ENCODE measurements around the gene ZFHX3.

Gene ZFHX3

DNA sequence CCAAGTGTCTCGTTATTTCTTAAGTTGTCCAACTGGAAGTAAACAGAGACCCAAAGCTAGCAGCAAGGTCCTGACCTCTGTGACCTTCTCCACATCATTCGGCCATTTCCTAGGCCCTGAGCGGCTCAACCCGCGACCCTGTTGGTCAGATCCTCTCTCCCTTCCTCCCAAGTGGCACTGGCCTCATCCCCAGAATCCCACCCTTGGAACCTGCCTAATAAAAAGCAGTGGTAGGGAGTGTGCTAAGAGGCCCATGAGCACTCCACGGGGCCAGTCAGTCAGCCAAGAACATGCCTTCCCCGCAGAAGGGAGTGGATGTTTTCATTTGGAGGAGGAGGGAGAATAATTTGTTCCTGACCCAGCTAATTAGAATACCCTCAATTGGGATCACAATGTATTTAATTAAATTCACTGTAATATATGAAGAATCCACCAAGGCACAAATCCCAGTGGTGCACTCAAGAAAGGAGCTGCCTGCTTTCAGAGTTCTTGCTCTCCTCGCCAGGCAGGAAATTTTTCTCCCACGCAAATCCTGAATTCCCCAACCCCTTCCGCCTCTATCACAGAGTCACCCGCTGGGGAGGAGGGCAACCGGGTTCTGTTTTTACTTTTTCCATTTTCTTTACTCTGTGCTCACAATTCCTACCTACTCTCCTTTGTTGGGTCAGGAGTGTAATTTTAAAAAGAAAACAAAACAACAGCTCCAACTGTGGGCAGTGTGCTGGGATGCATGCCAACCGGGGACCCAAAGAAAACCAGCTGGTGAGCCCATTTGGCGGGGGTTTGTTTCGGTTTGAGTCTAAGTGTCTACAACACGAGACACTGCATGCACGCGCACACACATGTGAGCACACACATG is 153.4 kb downstream of the ZFHX3 start:
- peak; percentile 47 for DNase-seq (ENCODE audit: low read depth)
- TF ChIP-seq, protein P1, sequence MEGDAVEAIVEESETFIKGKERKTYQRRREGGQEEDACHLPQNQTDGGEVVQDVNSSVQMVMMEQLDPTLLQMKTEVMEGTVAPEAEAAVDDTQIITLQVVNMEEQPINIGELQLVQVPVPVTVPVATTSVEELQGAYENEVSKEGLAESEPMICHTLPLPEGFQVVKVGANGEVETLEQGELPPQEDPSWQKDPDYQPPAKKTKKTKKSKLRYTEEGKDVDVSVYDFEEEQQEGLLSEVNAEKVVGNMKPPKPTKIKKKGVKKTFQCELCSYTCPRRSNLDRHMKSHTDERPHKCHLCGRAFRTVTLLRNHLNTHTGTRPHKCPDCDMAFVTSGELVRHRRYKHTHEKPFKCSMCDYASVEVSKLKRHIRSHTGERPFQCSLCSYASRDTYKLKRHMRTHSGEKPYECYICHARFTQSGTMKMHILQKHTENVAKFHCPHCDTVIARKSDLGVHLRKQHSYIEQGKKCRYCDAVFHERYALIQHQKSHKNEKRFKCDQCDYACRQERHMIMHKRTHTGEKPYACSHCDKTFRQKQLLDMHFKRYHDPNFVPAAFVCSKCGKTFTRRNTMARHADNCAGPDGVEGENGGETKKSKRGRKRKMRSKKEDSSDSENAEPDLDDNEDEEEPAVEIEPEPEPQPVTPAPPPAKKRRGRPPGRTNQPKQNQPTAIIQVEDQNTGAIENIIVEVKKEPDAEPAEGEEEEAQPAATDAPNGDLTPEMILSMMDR (conservative IDR thresholded peaks at IDR 0.05; ENCODE audit: control insufficient read depth, insufficient read depth, low read depth, low read length) = no peak
- H3K4me3 ChIP-seq (ENCODE audit: control insufficient read depth, low read depth, low read length) = no peak overlapping the region

DNA sequence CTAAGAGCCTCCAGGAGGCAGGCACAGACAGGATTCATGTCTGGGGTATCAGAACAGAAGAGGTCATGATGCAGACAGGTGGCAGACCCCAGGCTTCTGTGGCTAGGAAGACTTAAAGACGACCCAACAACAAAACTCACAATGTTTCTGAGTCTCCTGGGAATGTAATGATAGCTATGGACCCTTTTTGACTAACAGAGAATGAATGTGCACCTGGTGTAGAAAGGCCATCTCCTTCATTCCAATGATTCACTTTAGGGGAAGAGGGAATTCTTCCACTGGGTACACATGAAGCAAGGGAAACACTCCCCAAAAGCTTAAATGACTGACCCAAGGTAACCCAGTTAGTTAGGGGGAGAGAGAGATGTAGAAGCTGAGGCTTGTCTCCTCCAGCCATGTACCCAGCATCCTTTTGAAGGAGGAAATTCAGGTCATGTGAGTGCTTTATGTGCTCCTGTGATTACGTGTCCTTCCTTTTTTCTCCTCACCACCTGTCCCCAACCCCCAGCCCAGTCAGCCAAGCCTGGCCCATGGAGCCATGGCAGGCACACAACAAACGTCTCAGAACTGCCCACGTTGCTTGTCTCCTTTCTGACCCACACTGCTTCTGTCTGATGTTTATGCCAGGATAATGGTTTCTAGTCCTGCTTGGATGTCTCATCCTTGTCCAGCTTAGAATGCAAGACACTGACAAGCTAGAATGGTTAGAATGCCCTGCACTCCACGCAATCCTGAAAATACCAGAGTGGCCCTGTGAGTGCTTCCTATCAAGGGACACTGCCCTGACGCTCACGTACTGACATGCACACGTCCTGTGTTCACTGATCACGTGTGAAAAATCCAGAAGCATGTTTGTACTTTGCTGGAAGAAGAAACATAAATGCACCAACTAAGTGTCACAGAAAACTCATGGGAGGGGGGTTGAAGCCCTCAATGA is 156.4 kb downstream of the ZFHX3 start:
- H3K4me3 ChIP-seq (ENCODE audit: control insufficient read depth, low read depth, low read length) = no peak overlapping the region
- DNase-seq (ENCODE audit: low read depth) = no peak
- TF ChIP-seq, protein P1 (conservative IDR thresholded peaks at IDR 0.05; ENCODE audit: control insufficient read depth, insufficient read depth, low read depth, low read length) = no peak

DNA sequence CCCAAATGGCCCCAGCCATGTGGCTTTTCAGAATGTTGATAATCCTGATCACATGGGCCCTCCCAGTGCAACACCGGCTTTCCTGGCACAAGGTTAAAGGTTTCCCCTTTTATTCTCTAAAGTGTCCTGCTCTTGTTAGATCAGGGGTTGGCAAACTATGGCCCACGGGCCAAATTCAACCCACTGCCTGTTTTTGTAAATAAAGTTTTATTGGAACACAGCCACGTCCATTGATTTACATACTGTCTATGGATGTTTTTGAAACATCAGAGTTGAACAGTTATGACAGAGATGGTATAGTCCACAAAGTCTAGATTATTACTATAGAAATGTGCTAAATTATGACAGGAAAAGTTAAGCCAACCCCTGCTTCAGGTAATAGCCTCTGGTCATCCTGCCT is 157.3 kb downstream of the ZFHX3 start:
- DNase-seq (ENCODE audit: low read depth) = no peak
- H3K4me3 ChIP-seq (ENCODE audit: control insufficient read depth, low read depth, low read length) = no peak overlapping the region
- TF ChIP-seq, protein P1 (conservative IDR thresholded peaks at IDR 0.05; ENCODE audit: control insufficient read depth, insufficient read depth, low read depth, low read length) = no peak

DNA sequence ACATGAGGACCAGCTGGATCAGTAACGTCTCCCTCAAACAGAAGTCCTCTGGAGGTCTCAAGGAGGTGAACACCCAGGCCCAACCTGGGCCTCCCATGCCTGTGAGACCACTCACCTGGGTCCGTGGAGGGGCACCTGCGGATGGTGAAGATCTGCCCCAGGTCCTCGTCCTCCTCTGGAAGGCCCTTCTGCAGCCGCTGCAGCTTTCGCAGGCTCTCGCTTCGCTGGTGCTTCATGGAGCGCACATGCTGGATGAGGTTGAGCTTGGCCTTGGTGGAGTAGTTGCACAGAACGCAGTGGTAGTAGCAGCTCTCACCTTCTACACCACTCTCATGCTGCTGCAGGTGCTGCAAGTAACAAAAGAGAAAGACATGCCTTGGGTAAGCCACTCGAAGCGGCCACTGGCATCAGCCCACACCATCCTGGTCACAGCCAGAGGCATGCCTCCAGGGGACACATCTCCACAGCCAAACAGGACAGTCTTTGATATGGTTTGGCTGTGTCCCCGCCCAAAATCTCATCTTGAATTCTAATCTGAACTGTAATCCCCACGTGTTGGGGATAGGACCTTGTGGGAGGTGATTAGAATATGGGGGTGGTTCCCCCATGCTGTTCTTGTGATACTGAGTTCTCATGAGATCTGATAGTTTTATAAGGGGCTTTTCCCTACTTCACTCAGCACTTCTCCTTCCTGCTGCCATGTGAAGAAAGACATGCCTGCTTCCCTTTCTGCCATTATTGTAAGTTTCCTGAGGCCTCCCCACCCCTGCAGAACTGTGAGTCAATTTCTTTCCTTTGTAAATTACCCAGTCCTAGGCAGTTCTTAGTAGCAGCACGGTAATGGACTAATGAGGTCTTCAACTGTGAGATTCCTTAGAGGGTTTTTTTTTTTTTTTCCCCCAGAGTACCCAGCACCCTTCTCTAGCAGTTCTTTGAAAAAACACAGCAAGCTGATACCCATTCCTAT is 158.0 kb downstream of the ZFHX3 start:
- TF ChIP-seq, protein P1 (conservative IDR thresholded peaks at IDR 0.05; ENCODE audit: control insufficient read depth, insufficient read depth, low read depth, low read length) = no peak
- DNase-seq (ENCODE audit: low read depth) = no peak
- no peak overlapping the region for H3K4me3 ChIP-seq (ENCODE audit: control insufficient read depth, low read depth, low read length)

DNA sequence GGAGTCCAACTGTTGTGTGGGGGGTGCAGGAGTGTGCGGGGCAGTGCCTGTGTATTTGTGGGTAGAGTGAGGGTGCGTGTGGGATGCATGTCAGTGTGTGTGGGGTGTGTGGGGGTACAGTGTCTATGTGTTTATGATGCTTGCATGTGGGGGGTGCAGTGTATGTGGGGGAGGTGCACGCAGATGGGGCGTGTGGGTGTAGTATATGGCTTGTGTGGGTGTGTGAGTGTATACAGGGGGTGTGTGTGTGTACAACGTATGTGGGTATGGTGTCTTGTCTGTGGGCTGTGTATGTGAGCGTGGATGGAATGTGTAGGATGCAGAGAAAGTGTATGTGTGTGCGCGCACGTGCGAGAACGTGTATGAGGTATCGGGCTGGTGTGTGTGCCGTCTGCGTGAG is 160.4 kb downstream of the ZFHX3 start:
- H3K4me3 ChIP-seq (ENCODE audit: control insufficient read depth, low read depth, low read length) = no peak overlapping the region
- TF ChIP-seq, protein P1 (conservative IDR thresholded peaks at IDR 0.05; ENCODE audit: control insufficient read depth, insufficient read depth, low read depth, low read length) = no peak
- DNase-seq (ENCODE audit: low read depth) = no peak
